ENCODE data around the gene GPR146. TPM values are rescaled to one million over a fixed set of nuclear protein-coding genes. Genes with fewer than 3 reads are reported as not detected.
"Not testable (repeated sequence)": the region's sequence is repeated elsewhere in the genome, so short reads cannot be mapped to it uniquely, and the experiment has no call there.

The GPR146 gene
- total and polyA plus RNA-seq, 4 experiments from 2014 or later: 8.8 to 22.2 (median 10.1) TPM

DNA sequence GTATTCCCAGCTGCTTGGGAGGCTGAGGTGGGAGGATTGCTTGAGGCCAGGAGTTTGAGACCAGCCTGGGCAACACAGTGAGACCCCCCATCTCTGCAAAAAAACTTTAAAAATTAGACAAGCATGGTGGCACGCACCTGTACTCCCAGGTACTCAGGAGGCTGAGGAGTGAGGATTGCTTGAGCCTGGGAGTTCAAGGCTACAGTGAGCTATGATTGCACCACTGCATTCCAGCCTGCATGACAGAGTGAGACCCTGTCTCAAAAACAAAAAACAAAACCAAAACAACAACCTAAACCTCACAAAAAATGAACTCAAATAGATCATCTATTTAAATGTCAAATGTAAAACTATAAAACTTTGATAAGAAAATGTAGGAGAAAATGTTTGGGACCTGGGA is 4.1 kb upstream of the GPR146 start:
- H3K4me1 ChIP-seq (ENCODE audit: insufficient read depth, low read length): peaks cover 28% of the 10 kb centered on the region
- H3K27me3 ChIP-seq (ENCODE audit: insufficient read depth, low read length); intact Hi-C loops (cut with micrococcal nuclease); H3K9me3 ChIP-seq (ENCODE audit: control insufficient read depth in 1 of 2, low read length in 2 of 2); H3K36me3 ChIP-seq (ENCODE audit: insufficient read depth, low read length); H3K27ac ChIP-seq (ENCODE audit: low read depth, low read length); H3K27me3 Mint-ChIP-seq; POLR2A ChIA-PET (ENCODE audit: partially characterized antibody); H3K27ac Mint-ChIP-seq; H3K9me3 Mint-ChIP-seq; H3K4me3 Mint-ChIP-seq; H3K36me3 Mint-ChIP-seq; DNase-seq; H3K4me3 ChIP-seq (ENCODE audit: low read length in 2 of 2): not testable (repeated sequence)
- CTCF ChIA-PET (ENCODE audit: partially characterized antibody): interaction anchor here (0.9 kb wide), 1 partner anchor 25 kb away, joined by 3 read pairs; no protein-coding TSS in a partner anchor
- H3K4me1 Mint-ChIP-seq: peaks cover 17 to 37% (median 27%) of the 10 kb centered on the region in 4 donors

DNA sequence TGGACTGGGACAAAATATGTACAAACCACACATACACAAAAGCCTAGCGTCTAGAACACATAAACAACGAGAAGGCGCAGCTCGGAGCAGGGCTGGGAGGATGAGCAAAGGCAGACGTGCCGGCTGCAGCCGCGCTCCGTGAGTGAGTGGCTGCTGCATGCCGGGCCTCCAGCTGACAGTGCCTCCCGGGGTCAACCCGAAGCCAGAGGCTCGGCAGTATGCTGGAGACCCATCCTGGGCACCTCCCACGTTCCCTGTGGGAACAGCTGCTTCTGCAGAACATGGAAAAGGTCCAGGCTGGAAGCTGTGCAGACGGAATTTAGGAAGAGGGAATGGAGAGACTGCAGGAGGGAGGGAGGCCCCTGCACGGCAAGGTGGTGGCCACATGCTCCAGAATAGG is 3.6 kb upstream of the GPR146 start:
- ChIA-PET POLR2A (ENCODE audit: partially characterized antibody) (no interaction called here), CTCF (ENCODE audit: partially characterized antibody) (interaction anchor here (0.9 kb wide), 1 partner anchor 25 kb away, joined by 3 read pairs; no protein-coding TSS in a partner anchor)
- no peaks in the 10 kb centered on the region for H3K27me3 Mint-ChIP-seq
- Histone ChIP-seq H3K27me3 (ENCODE audit: insufficient read depth, low read length) (no peaks in the 10 kb centered on the region), H3K27ac (ENCODE audit: low read depth, low read length) (no peak overlapping the region), H3K36me3 (ENCODE audit: insufficient read depth, low read length) (no peaks in the 10 kb centered on the region), H3K4me1 (ENCODE audit: insufficient read depth, low read length) (peaks cover 34% of the 10 kb centered on the region), H3K4me3 (ENCODE audit: low read length in 2 of 2) (no peak overlapping the region), H3K9me3 (ENCODE audit: control insufficient read depth in 1 of 2, low read length in 2 of 2) (no peaks in the 10 kb centered on the region)
- intact Hi-C loops (cut with micrococcal nuclease): no loop called here
- H3K27ac Mint-ChIP-seq: peak overlapping the region in 1 of 7 donors; percentile 35
- H3K36me3 Mint-ChIP-seq: no peaks in the 10 kb centered on the region
- H3K4me1 Mint-ChIP-seq: peaks cover 22 to 38% (median 30%) of the 10 kb centered on the region in 4 donors
- H3K9me3 Mint-ChIP-seq: no peaks in the 10 kb centered on the region
- DNase-seq: no peak
- H3K4me3 Mint-ChIP-seq: peak overlapping the region in 3 of 8 donors; percentile 17 to 55 (median 32)

DNA sequence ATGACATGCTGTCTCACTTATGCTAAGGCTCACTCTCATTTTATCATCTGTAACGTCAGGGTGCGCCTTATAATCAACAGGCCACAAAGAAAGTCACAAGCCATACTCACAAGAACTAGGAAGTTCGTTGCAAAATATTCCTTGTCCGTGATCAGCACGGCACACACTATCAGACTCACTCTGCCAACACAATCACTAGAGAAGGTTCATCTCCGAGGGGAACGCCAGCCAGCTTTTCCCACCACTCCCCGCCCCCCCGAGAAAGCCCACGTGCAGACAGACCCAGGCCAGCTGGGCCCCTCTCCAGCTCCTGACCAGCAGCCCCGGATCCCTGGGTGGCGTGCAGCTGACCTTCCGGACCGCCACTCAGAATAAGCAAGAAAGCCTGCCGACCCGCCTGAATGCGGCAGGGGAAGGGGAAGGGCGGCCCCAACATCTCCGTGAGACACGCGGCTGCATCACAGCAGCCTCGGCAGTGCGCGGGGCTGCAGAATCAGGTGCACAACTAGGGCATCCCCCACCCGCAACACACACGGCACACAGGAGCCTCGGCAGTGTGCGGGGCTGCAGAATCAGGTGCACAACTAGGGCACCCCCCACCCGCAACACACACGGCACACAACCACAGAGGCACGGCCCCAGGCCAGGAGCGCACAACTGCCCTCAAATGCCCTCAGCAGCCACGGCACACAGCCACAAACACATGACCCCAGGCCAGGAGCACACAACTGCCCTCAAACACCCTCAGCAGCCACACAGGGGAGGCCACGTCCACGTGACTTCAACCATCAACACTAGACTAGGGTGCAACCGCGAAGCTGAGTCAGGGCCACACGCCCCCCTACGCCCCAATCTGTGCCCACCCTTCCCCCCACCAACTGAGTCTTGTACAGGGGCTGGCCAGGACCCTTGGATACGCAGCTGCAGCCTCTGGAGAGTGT is 2.5 kb upstream of the GPR146 start:
- intact Hi-C loops (cut with micrococcal nuclease): no loop called here
- POLR2A ChIA-PET (ENCODE audit: partially characterized antibody): no interaction called here
- Mint-ChIP-seq H3K4me1 (peaks cover 31 to 48% (median 40%) of the 10 kb centered on the region in 4 donors), H3K27ac (peak overlapping the region in 4 of 7 donors; percentile 7 to 75 (median 45)), H3K27me3 (no peaks in the 10 kb centered on the region), H3K36me3 (no peaks in the 10 kb centered on the region), H3K9me3 (no peaks in the 10 kb centered on the region), H3K4me3 (peak overlapping the region in 5 of 8 donors; percentile 9 to 61 (median 39))
- no peak for DNase-seq
- no peak overlapping the region for H3K4me3 ChIP-seq (ENCODE audit: low read length in 2 of 2)
- no peak overlapping the region for H3K27ac ChIP-seq (ENCODE audit: low read depth, low read length)
- CTCF ChIA-PET (ENCODE audit: partially characterized antibody): interaction anchor here (1.1 to 8.4 kb wide), 3 partner anchors 24 to 97 kb away, joined by 3 to 65 read pairs (median 4); no protein-coding TSS in a partner anchor
- no peaks in the 10 kb centered on the region for H3K36me3 ChIP-seq (ENCODE audit: insufficient read depth, low read length)
- no peaks in the 10 kb centered on the region for H3K27me3 ChIP-seq (ENCODE audit: insufficient read depth, low read length)
- H3K9me3 ChIP-seq (ENCODE audit: control insufficient read depth in 1 of 2, low read length in 2 of 2): no peaks in the 10 kb centered on the region
- peaks cover 44% of the 10 kb centered on the region for H3K4me1 ChIP-seq (ENCODE audit: insufficient read depth, low read length)

DNA sequence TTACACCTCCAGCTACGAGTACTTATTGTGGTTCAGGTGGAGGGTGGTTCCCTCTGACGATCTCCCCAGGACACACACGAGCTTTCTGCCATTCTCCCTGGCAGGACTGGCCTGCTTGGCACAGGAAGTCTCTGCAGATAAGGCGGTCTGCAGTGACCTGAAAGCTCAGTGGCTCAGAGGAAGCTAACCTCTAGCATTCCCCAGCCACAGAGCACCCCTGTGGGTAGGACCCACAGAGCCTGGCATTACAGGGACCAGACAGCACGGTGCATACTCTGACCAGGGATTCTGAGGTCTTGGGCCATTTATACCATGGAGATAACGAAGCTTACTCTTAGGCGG is 1.9 kb upstream of the GPR146 start:
- intact Hi-C loops (cut with micrococcal nuclease): no loop called here
- H3K4me1 ChIP-seq (ENCODE audit: insufficient read depth, low read length): peaks cover 50% of the 10 kb centered on the region
- no peak for DNase-seq

DNA sequence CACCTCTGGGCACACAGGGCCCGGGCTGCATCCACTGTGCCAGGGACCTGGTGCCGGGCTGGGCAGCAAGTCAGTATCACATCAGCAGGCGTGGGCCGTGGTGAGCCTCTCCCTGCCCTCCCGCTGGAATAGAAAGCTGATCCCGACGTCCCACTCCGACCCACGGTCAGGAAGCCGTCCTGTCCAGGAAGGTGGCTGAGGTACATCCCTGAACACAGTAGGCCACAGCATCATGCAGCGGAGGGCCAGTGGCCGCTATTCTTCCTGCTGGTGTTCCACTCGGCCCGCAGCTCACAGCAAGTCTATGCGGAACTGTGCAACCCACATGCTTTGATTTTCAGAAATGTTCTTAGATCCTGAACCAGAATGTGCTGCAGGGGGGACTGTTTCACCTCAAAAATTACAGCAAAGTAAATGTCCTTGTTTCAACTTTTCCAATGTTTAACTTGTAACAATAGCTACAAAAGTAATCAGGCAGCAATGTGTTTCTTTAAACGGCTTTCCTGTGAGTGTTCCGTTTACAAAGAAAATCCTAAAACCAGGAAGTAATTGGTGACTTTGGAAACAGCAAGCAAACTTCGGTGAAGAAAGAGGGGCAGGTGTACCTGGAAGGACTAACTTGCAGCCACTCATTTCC is 676 bp upstream of the GPR146 start:
- H3K4me1 Mint-ChIP-seq: peaks cover 42 to 67% (median 58%) of the 10 kb centered on the region in 4 donors
- peak overlapping the region; percentile 55 for H3K27ac ChIP-seq (ENCODE audit: low read depth, low read length)
- H3K4me3 Mint-ChIP-seq: peak overlapping the region; percentile 80 to 88 (median 84)
- peak overlapping the region; percentile 34 to 66 for H3K4me3 ChIP-seq (ENCODE audit: low read length in 2 of 2)
- H3K36me3 ChIP-seq (ENCODE audit: insufficient read depth, low read length): no peaks in the 10 kb centered on the region
- H3K27ac Mint-ChIP-seq: peak overlapping the region; percentile 79 to 93 (median 86)
- DNase-seq: no peak
- H3K9me3 ChIP-seq (ENCODE audit: control insufficient read depth in 1 of 2, low read length in 2 of 2): no peaks in the 10 kb centered on the region
- no peaks in the 10 kb centered on the region for H3K27me3 ChIP-seq (ENCODE audit: insufficient read depth, low read length)
- intact Hi-C loops (cut with micrococcal nuclease): loop anchor here (2.0 kb wide), 3 partner anchors 15 to 121 kb away; no protein-coding TSS in a partner anchor
- POLR2A ChIA-PET (ENCODE audit: partially characterized antibody): interaction anchor here (0.7 to 3.0 kb wide), 5 partner anchors 10 to 121 kb away, joined by 3 to 20 read pairs (median 9); partner anchors contain the start of gene COX19
- peaks cover 62% of the 10 kb centered on the region for H3K4me1 ChIP-seq (ENCODE audit: insufficient read depth, low read length)
- no peaks in the 10 kb centered on the region for H3K27me3 Mint-ChIP-seq
- CTCF ChIA-PET (ENCODE audit: partially characterized antibody): interaction anchor here (1.2 to 8.4 kb wide), 7 partner anchors 10 to 71 kb away, joined by 3 to 65 read pairs (median 8); no protein-coding TSS in a partner anchor
- H3K36me3 Mint-ChIP-seq: no peaks in the 10 kb centered on the region
- H3K9me3 Mint-ChIP-seq: no peaks in the 10 kb centered on the region

More for the DNA sequence above, 1.9 kb upstream of the GPR146 start:
- Mint-ChIP-seq H3K27ac (peak overlapping the region in 3 of 7 donors; percentile 22 to 79 (median 22)), H3K4me3 (peak overlapping the region in 3 of 8 donors; percentile 31 to 57 (median 46)), H3K9me3 (no peaks in the 10 kb centered on the region), H3K4me1 (peaks cover 37 to 55% (median 46%) of the 10 kb centered on the region in 4 donors), H3K27me3 (no peaks in the 10 kb centered on the region), H3K36me3 (no peaks in the 10 kb centered on the region)
- H3K4me3 ChIP-seq (ENCODE audit: low read length in 2 of 2): no peak overlapping the region
- no peaks in the 10 kb centered on the region for H3K9me3 ChIP-seq (ENCODE audit: control insufficient read depth in 1 of 2, low read length in 2 of 2)
- H3K27ac ChIP-seq (ENCODE audit: low read depth, low read length): no peak overlapping the region
- CTCF ChIA-PET (ENCODE audit: partially characterized antibody): interaction anchor here (1.1 to 8.4 kb wide), 4 partner anchors 24 to 97 kb away, joined by 3 to 65 read pairs (median 4); no protein-coding TSS in a partner anchor
- POLR2A ChIA-PET (ENCODE audit: partially characterized antibody): no interaction called here
- H3K36me3 ChIP-seq (ENCODE audit: insufficient read depth, low read length): no peaks in the 10 kb centered on the region
- H3K27me3 ChIP-seq (ENCODE audit: insufficient read depth, low read length): no peaks in the 10 kb centered on the region

DNA sequence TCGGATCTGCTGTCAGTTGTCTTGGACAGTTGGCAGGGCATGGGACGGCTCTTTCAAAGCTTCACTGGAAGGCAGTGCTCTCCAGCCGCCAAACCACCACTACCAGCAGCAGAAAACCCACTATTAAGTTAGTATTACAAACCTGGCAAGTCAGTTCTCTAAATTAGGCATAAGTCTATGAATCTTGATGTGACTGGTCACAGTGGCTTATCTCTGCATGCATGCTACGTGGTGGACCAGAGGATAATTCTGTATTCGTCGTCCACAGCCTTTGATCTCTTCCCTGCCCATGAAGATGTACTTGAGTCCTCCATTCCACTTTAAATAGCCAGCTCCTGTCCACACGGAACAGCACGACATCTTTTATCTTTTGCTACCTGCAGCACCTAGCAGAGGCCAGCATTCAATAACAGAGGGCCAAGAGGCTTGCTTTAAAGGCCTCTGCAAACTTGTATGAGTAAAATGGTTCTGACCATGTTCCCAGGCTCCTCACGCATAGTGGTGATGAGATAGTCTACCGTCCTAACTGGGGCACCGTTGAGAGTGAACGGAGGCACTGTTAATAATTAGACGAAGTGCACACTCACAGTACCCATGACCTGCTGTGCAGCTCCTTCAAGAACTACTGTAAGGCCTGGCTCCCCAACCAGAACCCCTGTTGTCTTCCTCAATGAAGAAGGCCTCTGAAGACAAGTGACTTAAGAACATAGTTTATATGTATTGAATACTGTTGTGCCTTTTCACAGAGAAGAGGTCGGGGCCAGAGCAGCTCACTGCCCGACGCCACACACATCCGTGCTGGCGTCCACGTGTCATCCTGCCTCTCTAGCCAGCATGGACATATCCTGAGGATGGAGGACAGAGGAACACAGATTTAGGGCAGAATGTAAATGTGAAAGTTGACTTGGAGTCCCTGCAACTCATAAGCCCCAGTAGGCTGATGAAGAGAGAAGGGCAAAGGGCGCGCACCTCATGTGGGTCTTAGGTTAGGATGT is 1.0 kb downstream of the GPR146 start:
- Histone ChIP-seq H3K36me3 (ENCODE audit: insufficient read depth, low read length) (no peaks in the 10 kb centered on the region), H3K27ac (ENCODE audit: low read depth, low read length) (peak overlapping the region; percentile 55), H3K9me3 (ENCODE audit: control insufficient read depth in 1 of 2, low read length in 2 of 2) (no peaks in the 10 kb centered on the region), H3K4me3 (ENCODE audit: low read length in 2 of 2) (peak overlapping the region; percentile 67 to 69), H3K4me1 (ENCODE audit: insufficient read depth, low read length) (peaks cover 78% of the 10 kb centered on the region), H3K27me3 (ENCODE audit: insufficient read depth, low read length) (no peaks in the 10 kb centered on the region)
- ChIA-PET CTCF (ENCODE audit: partially characterized antibody) (interaction anchor here (0.7 to 8.4 kb wide), 12 partner anchors 9 to 73 kb away, joined by 3 to 65 read pairs (median 5); no protein-coding TSS in a partner anchor), POLR2A (ENCODE audit: partially characterized antibody) (interaction anchor here (0.8 to 3.0 kb wide), 13 partner anchors 8 to 122 kb away, joined by 3 to 20 read pairs (median 4); partner anchors contain the start of genes COX19 and ZFAND2A)
- DNase-seq: no peak
- Mint-ChIP-seq H3K36me3 (no peaks in the 10 kb centered on the region), H3K4me1 (peaks cover 50 to 84% (median 73%) of the 10 kb centered on the region in 4 donors), H3K27me3 (no peaks in the 10 kb centered on the region), H3K9me3 (no peaks in the 10 kb centered on the region), H3K4me3 (peak overlapping the region; percentile 88 to 96 (median 92)), H3K27ac (peak overlapping the region; percentile 78 to 94 (median 91))
- intact Hi-C loops (cut with micrococcal nuclease): loop anchor here (1.0 to 2.0 kb wide), 4 partner anchors 17 to 123 kb away; no protein-coding TSS in a partner anchor
